Spleen (tissue), 11 donors: Measurements from ENCODE around the gene PTPRN2. TPM values are rescaled to one million over a fixed set of nuclear protein-coding genes. Genes with fewer than 3 reads are reported as not detected.
A peak's percentile ranks its signal among the peaks of the same experiment; 100 is the strongest.

Source experiments
- DNase-seq: peaks from one replicate; pipeline ENCODE4 v3.0.0-alpha.2; 2020
- H3K27ac ChIP-seq, 8 donors: fragments of 200-600 bp; sonication (generic) in 7 of 8; 1 replicate in 4 of 8; 2 replicates in 4 of 8; pipeline versions ENCODE4 v1.5.0 to v1.8.0; 2016 to 2021; ENCODE audit warnings: inconsistent platforms in 4 of 8, mild to moderate bottlenecking in 4 of 8, moderate library complexity in 1 of 8
- H3K27me3 ChIP-seq, 7 donors: fragments of 200-600 bp; sonication (generic) in 6 of 7; replicated peaks in 1 of 7; 1 replicate in 4 of 7; 2 replicates in 3 of 7; pipeline versions ENCODE4 v1.5.0 to v1.8.0; 2016 to 2021; ENCODE audit warnings: inconsistent platforms in 3 of 7, mild to moderate bottlenecking in 1 of 7
- H3K36me3 ChIP-seq, 6 donors: fragments of 200-600 bp; sonication (generic) in 5 of 6; 1 replicate in 4 of 6; 2 replicates in 2 of 6; pipeline versions ENCODE4 v1.5.0 to v1.8.0; 2016 to 2021; ENCODE audit warnings: inconsistent platforms in 2 of 6
- H3K4me1 ChIP-seq, 6 donors: fragments of 200-600 bp; sonication (generic) in 5 of 6; 1 replicate in 3 of 6; 2 replicates in 3 of 6; pipeline versions ENCODE4 v1.5.0 to v1.8.0; 2016 to 2021; ENCODE audit warnings: inconsistent platforms in 3 of 6
- H3K4me3 ChIP-seq, 8 donors: fragments of 200-600 bp; sonication (generic) in 7 of 8; 1 replicate in 4 of 8; 2 replicates in 4 of 8; pipeline versions ENCODE4 v1.5.0 to v1.8.0; 2016 to 2021; ENCODE audit warnings: inconsistent platforms in 4 of 8, mild to moderate bottlenecking in 4 of 8, moderate library complexity in 2 of 8
- H3K9me3 ChIP-seq, 8 donors: fragments of 200-600 bp; sonication (generic) in 7 of 8; 1 replicate in 4 of 8; 2 replicates in 4 of 8; pipeline versions ENCODE4 v1.5.0 to v1.8.0; 2016 to 2021; ENCODE audit warnings: inconsistent platforms in 4 of 8
- CTCF ChIP-seq, 11 experiments: fragments of 200-600 bp in 7 of 11; fragments of 450-650 bp in 4 of 11; sonication (generic) in 4 of 11; IDR thresholded peaks in 8 of 11; conservative IDR thresholded peaks in 3 of 11; 1 replicate in 7 of 11; 2 replicates in 4 of 11; pipeline versions ENCODE4 v1.4.0 to v1.8.0; 2016 to 2021; ENCODE audit warnings: antibody characterized with exemption in 11 of 11, inconsistent platforms in 4 of 11, mild to moderate bottlenecking in 1 of 11
- POLR2A ChIP-seq, 3 donors: fragments of 450-650 bp; IDR thresholded peaks; one replicate each; pipeline ENCODE4 v1.5.1; 2017; ENCODE audit warnings: antibody characterized with exemption in 3 of 3, mild to moderate bottlenecking in 1 of 3
- POLR2AphosphoS5 ChIP-seq, 3 donors: sonication (generic); formaldehyde crosslinking; IDR thresholded peaks; one replicate each; pipeline ENCODE4 v1.5.1; 2017; ENCODE audit warnings: antibody characterized with exemption in 3 of 3
- WGBS, 5 donors: extraction: QIAGEN DNeasy Blood & Tissue Kit in 3 of 5; methylation state at CpG; one replicate each; pipeline versions ENCODE4 v1.1.5 to v1.1.7; 2013 to 2018; 5-methylcytosine and 5-hydroxymethylcytosine counted together
- intact Hi-C: fragments of 100-400 bp; cut with DNase I; formaldehyde crosslinking; loops from one replicate; pipeline ENCODE4 v1.15.0; 2023; ENCODE audit warnings: low total_unique reads
- polyA plus RNA-seq, 3 donors: library from polyadenylated mRNA; stranded (reverse); fragments of 200-250 nt; gene quantifications; one replicate each; pipeline ENCODE4 v1.2.1, GENCODE V29; 2013
- total RNA-seq, 7 donors: library from RNA; depleted of rRNA in 3 of 7; stranded (reverse); fragments of >200 nt in 3 of 7; fragmentation: NEBNext Ultra II Directional in 4 of 7; extraction: Animal tissue kit (Norgen Biotek cat#: 25700) in 4 of 7; gene quantifications; one replicate each; pipeline versions ENCODE4 v1.1.0 to v1.2.1, GENCODE V29; 2016 to 2021
- donor health status: healthy with polysubstance abuse.
- donor health status: DM: no; HTN: no; CAD: no; lungs with moderate emphysema.
- donor health status: DM: no; HTN: no; CAD: no.
- donor health status: Bipolar disorder and iron deficiency.
- donor health status: healthy.
- donor health status: DM: no; HTN: no; CAD: no.
- donor health status: DM: yes; HTN: yes; CAD: no.

The PTPRN2 gene
- total and polyA plus RNA-seq, 10 donors = 7.0 to 22.8 (median 16.8) TPM

GRCh38 chr7:157497367-157497743 lies 1090.3 kb downstream of the PTPRN2 start:
- DNase-seq = no peak
- Histone ChIP-seq H3K36me3 (no peaks in the 10 kb centered on the region), H3K27me3 (peaks cover 0 to 45% (median 0%) of the 10 kb centered on the region in 7 donors), H3K9me3 (peaks cover 0 to 8% (median 2%) of the 10 kb centered on the region in 8 donors), H3K27ac (no peak overlapping the region), H3K4me1 (peaks cover 0 to 7% (median 2%) of the 10 kb centered on the region in 6 donors), H3K4me3 (no peak overlapping the region)
- intact Hi-C loops = no loop called here
- WGBS, 5 donors = 87 to 93% (median 90%) methylated on average over 8 of the region's 8 CpGs
- TF ChIP-seq POLR2A (IDR thresholded peaks at IDR 0.05) (no peak), CTCF (IDR thresholded peaks at IDR 0.05 in 8 of 11, conservative IDR thresholded peaks at IDR 0.05 in 3 of 11) (no peak), POLR2AphosphoS5 (IDR thresholded peaks at IDR 0.05) (no peak)

- no peak overlapping the region for H3K27ac ChIP-seq
- peak; percentile 53 for DNase-seq
- TF ChIP-seq POLR2A (IDR thresholded peaks at IDR 0.05) = no peak
- no peak for TF ChIP-seq POLR2AphosphoS5 (IDR thresholded peaks at IDR 0.05)
- TF ChIP-seq CTCF (IDR thresholded peaks at IDR 0.05 in 8 of 11, conservative IDR thresholded peaks at IDR 0.05 in 3 of 11) = no peak
- intact Hi-C loops = no loop called here
- no peaks in the 10 kb centered on the region for H3K4me1 ChIP-seq
- no peak overlapping the region for H3K4me3 ChIP-seq
- 80 to 90% (median 81%) methylated on average over 30 to 31 of the region's 31 CpGs for WGBS, 5 donors
- H3K36me3 ChIP-seq = no peaks in the 10 kb centered on the region
- H3K27me3 ChIP-seq = peaks cover 0 to 40% (median 0%) of the 10 kb centered on the region in 7 donors
- H3K9me3 ChIP-seq = peaks cover 0 to 9% (median 3%) of the 10 kb centered on the region in 8 donors
These were observed 1091.0 kb downstream of the PTPRN2 start for GRCh38 chr7:157496416-157497275.

- 65 to 74% (median 70%) methylated on average over 13 of the region's 13 CpGs for WGBS, 5 donors
These were observed 1092.0 kb downstream of the PTPRN2 start for GRCh38 chr7:157495594-157495993.

More at GRCh38 chr7:157495594-157495993, 1092.0 kb downstream of the PTPRN2 start:
- Histone ChIP-seq H3K27me3 (peaks cover 0 to 40% (median 0%) of the 10 kb centered on the region in 7 donors), H3K4me3 (no peak overlapping the region), H3K27ac (no peak overlapping the region), H3K9me3 (peaks cover 0 to 20% (median 13%) of the 10 kb centered on the region in 8 donors), H3K36me3 (no peaks in the 10 kb centered on the region), H3K4me1 (peaks cover 0 to 9% (median 0%) of the 10 kb centered on the region in 6 donors)
- no peak for TF ChIP-seq POLR2A (IDR thresholded peaks at IDR 0.05)
- TF ChIP-seq CTCF (IDR thresholded peaks at IDR 0.05 in 8 of 11, conservative IDR thresholded peaks at IDR 0.05 in 3 of 11) = no peak
- no peak for TF ChIP-seq POLR2AphosphoS5 (IDR thresholded peaks at IDR 0.05)
- peak; percentile 63 for DNase-seq
- intact Hi-C loops = no loop called here
